ENCODE measurements around the gene AP2A1. TPM values are rescaled to one million over a fixed set of nuclear protein-coding genes. Genes with fewer than 3 reads are reported as not detected.

AP2A1 gene
- total and polyA plus RNA-seq, 9 of the 15 experiments (the other 6 are each of a cell fraction or from before 2014, with no cell fraction given), result 0.55 to 150 (median 31.9) TPM

DNA sequence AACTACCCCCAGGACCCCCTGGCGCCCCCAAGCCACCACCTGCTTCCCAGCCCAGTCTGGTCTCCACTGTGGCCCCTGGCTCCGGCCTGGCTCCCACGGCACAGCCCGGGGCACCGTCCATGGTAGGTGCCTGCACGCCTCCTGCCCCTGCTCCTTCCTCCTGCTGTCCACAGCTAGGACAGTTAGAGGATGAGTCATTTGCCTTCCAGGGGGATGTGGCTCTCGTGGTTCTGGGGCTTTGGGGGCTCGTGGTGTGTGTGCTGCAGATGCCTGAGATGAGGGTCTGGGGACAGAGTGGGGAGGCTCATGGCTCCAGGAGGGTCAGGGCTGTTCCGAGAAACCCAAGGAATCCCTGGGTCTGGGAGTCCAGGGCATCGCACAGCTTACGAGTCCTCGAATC is 64.0 kb downstream of the AP2A1 start:
- no peak for ATAC-seq
- Histone ChIP-seq H3K9ac (ENCODE audit: insufficient read depth in 1 of 2, low read depth in 2 of 2, low read length in 2 of 2) (peak overlapping the region in 1 of 2 experiments; percentile 1; a peak in 1 of 4 replicates), H3K4me1 (replicated peaks in 1 of 2; ENCODE audit: control insufficient read depth in 2 of 2, insufficient read depth in 2 of 2, low read length in 2 of 2) (peaks cover 0 to 21% of the 10 kb centered on the region in 2 experiments; a peak in 2 of 5 replicates), H3K79me2 (ENCODE audit: control insufficient read depth, insufficient read depth, low read length) (no peaks in the 10 kb centered on the region; the same call in 2 of the 3 replicates), H3K9me1 (ENCODE audit: control insufficient read depth, insufficient read depth, low read length) (no peaks in the 10 kb centered on the region), H3K36me3 (ENCODE audit: control insufficient read depth, insufficient read depth, low read length) (peaks cover 88% of the 10 kb centered on the region; the same call in 2 of the 3 replicates), H3K4me3 (no peak overlapping the region), H3K27me3 (ENCODE audit: control insufficient read depth in 2 of 2, insufficient read depth in 2 of 2, low read length in 2 of 2) (no peaks in the 10 kb centered on the region), H3K27ac (ENCODE audit: extremely low read depth, low read depth, low read length) (no peak overlapping the region), H3K4me2 (ENCODE audit: insufficient read depth, low read length) (no peak overlapping the region), H4K20me1 (replicated peaks; ENCODE audit: control insufficient read depth, insufficient read depth, low read length) (no peaks in the 10 kb centered on the region), H2AFZ (ENCODE audit: low read depth, low read length) (no peak overlapping the region), H3K9me3 (replicated peaks; ENCODE audit: control insufficient read depth, insufficient read depth, low read depth, low read length) (no peaks in the 10 kb centered on the region)
- ChIA-PET POLR2A (interaction anchor here (1.4 to 2.1 kb wide), 2 partner anchors 12 to 20 kb away, joined by 5 to 7 read pairs; partner anchors contain the start of gene PTOV1), CTCF (ENCODE audit: low intra/inter-chr PET ratio) (no interaction called here)
- no TSS peak for BruUV-seq (replicated peaks)
- in situ Hi-C loops (cut with MboI) (no loop called here), intact Hi-C loops (cut with micrococcal nuclease) (no loop called here)
- FAIRE-seq, result no peak
- no peak for DNase-seq (ENCODE audit: extremely low read depth in 1 of 4, low spot score in 3 of 4)
- 96% methylated on average over 10 of the region's 12 CpGs for WGBS (ENCODE audit: insufficient coverage, low coverage, missing lambda C conversion rate)
- TF ChIP-seq ZNF551 (CRISPR knock-in tag; IDR thresholded peaks at IDR 0.05), result no peak

DNA sequence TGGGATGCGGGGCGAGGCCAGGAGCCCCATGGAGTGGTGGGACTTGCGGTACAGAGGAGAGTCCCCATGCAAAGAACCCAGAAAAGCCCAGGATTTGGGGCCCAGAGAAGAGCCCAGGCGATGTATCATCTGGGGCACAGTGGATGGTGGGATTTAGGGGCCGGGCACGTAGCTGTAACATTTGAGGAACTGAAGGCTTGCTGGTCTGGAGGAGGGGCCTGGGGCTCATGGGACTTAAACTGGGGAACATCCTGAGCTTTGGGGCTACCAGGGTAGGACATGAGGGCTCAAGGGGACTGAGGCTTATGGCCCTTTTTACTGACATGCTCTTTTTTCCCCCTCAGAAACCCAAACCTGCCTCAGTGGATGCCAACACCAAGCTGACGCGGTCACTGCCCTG is 64.8 kb downstream of the AP2A1 start:
- H3K36me3 ChIP-seq (ENCODE audit: control insufficient read depth, insufficient read depth, low read length), result peaks cover 94% of the 10 kb centered on the region; the same call in 2 of the 3 replicates
- TF ChIP-seq SIRT6 (IDR thresholded peaks at IDR 0.05; ENCODE audit: low read depth, low read length), result no peak
- TF ChIP-seq, protein P1, sequence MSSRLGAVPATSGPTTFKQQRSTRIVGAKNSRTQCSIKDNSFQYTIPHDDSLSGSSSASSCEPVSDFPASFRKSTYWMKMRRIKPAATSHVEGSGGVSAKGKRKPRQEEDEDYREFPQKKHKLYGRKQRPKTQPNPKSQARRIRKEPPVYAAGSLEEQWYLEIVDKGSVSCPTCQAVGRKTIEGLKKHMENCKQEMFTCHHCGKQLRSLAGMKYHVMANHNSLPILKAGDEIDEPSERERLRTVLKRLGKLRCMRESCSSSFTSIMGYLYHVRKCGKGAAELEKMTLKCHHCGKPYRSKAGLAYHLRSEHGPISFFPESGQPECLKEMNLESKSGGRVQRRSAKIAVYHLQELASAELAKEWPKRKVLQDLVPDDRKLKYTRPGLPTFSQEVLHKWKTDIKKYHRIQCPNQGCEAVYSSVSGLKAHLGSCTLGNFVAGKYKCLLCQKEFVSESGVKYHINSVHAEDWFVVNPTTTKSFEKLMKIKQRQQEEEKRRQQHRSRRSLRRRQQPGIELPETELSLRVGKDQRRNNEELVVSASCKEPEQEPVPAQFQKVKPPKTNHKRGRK (tag; IDR thresholded peaks at IDR 0.05), result no peak
- TF ChIP-seq, protein P2, sequence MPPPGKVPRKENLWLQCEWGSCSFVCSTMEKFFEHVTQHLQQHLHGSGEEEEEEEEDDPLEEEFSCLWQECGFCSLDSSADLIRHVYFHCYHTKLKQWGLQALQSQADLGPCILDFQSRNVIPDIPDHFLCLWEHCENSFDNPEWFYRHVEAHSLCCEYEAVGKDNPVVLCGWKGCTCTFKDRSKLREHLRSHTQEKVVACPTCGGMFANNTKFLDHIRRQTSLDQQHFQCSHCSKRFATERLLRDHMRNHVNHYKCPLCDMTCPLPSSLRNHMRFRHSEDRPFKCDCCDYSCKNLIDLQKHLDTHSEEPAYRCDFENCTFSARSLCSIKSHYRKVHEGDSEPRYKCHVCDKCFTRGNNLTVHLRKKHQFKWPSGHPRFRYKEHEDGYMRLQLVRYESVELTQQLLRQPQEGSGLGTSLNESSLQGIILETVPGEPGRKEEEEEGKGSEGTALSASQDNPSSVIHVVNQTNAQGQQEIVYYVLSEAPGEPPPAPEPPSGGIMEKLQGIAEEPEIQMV (tag; conservative IDR thresholded peaks at IDR 0.05; ENCODE audit: low read depth), result no peak
- TF ChIP-seq ZSCAN29 (IDR thresholded peaks at IDR 0.05), result no peak
- TF ChIP-seq, protein P3, sequence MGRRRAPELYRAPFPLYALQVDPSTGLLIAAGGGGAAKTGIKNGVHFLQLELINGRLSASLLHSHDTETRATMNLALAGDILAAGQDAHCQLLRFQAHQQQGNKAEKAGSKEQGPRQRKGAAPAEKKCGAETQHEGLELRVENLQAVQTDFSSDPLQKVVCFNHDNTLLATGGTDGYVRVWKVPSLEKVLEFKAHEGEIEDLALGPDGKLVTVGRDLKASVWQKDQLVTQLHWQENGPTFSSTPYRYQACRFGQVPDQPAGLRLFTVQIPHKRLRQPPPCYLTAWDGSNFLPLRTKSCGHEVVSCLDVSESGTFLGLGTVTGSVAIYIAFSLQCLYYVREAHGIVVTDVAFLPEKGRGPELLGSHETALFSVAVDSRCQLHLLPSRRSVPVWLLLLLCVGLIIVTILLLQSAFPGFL (CRISPR knock-in tag; IDR thresholded peaks at IDR 0.05), result no peak
- TF ChIP-seq, protein P4, sequence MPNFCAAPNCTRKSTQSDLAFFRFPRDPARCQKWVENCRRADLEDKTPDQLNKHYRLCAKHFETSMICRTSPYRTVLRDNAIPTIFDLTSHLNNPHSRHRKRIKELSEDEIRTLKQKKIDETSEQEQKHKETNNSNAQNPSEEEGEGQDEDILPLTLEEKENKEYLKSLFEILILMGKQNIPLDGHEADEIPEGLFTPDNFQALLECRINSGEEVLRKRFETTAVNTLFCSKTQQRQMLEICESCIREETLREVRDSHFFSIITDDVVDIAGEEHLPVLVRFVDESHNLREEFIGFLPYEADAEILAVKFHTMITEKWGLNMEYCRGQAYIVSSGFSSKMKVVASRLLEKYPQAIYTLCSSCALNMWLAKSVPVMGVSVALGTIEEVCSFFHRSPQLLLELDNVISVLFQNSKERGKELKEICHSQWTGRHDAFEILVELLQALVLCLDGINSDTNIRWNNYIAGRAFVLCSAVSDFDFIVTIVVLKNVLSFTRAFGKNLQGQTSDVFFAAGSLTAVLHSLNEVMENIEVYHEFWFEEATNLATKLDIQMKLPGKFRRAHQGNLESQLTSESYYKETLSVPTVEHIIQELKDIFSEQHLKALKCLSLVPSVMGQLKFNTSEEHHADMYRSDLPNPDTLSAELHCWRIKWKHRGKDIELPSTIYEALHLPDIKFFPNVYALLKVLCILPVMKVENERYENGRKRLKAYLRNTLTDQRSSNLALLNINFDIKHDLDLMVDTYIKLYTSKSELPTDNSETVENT (CRISPR knock-in tag; IDR thresholded peaks at IDR 0.05), result no peak
- TF ChIP-seq PCBP2 (IDR thresholded peaks at IDR 0.05; ENCODE audit: low read depth, low read length, poor library complexity, severe bottlenecking), result no peak

More for the DNA sequence above, 64.8 kb downstream of the AP2A1 start:
- Histone ChIP-seq H3K9ac (ENCODE audit: insufficient read depth in 1 of 2, low read depth in 2 of 2, low read length in 2 of 2) (no peak overlapping the region), H3K79me2 (ENCODE audit: control insufficient read depth, insufficient read depth, low read length) (no peaks in the 10 kb centered on the region), H3K9me1 (ENCODE audit: control insufficient read depth, insufficient read depth, low read length) (no peaks in the 10 kb centered on the region), H3K27me3 (ENCODE audit: control insufficient read depth in 2 of 2, insufficient read depth in 2 of 2, low read length in 2 of 2) (no peaks in the 10 kb centered on the region), H3K4me3 (no peak overlapping the region), H3K4me2 (ENCODE audit: insufficient read depth, low read length) (no peak overlapping the region), H4K20me1 (replicated peaks; ENCODE audit: control insufficient read depth, insufficient read depth, low read length) (no peaks in the 10 kb centered on the region), H3K4me1 (replicated peaks in 1 of 2; ENCODE audit: control insufficient read depth in 2 of 2, insufficient read depth in 2 of 2, low read length in 2 of 2) (peaks cover 0 to 21% of the 10 kb centered on the region in 2 experiments; a peak in 2 of 5 replicates), H3K9me3 (replicated peaks; ENCODE audit: control insufficient read depth, insufficient read depth, low read depth, low read length) (no peaks in the 10 kb centered on the region), H3K27ac (ENCODE audit: extremely low read depth, low read depth, low read length) (no peak overlapping the region), H2AFZ (ENCODE audit: low read depth, low read length) (no peak overlapping the region)
- no peak for DNase-seq (ENCODE audit: extremely low read depth in 1 of 4, low spot score in 3 of 4)
- POLR2A ChIA-PET, result interaction anchor here (0.6 to 1.0 kb wide), 3 partner anchors 19 to 272 kb away, joined by 3 to 4 read pairs (median 3); no protein-coding TSS in a partner anchor
- FAIRE-seq, result no peak
- intact Hi-C loops (cut with micrococcal nuclease), result no loop called here
- CTCF ChIA-PET (ENCODE audit: low intra/inter-chr PET ratio), result no interaction called here
- BruUV-seq (replicated peaks), result no TSS peak
- no peak for ATAC-seq
- WGBS (ENCODE audit: insufficient coverage, low coverage, missing lambda C conversion rate), result 83% methylated on average over 5 of the region's 8 CpGs
- in situ Hi-C loops (cut with MboI), result no loop called here
